ENCODE data around the gene NCAM2. TPM values are rescaled to one million over a fixed set of nuclear protein-coding genes. Genes with fewer than 3 reads are reported as not detected.

Gene NCAM2
- total and polyA plus RNA-seq, 2 donors (not counting 3 experiments of a cell fraction or from before 2014, with no cell fraction given), result 0.11 to 0.27 TPM

DNA sequence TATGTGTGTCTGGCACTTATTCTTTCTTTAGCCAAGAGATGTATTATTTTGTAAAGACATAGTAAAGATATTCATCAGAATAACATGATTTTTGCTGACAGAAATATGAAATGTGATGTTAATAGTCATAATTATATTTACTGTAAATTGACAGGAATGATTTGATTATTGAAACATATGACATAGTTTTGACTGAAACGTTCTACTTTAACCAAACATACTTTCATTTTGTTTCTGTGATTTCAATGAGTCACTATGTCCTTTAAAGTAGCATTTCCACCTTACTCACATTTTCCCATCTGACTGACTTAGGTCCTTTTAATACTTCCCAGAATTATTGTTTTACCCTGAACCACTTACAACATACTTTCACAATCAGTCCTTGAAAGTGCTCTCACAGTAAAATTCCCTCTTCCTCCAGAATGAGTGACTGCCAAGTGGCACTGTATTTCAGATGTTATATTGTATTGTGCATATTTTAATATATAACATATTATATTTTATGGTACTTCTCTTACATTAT, 437.9 kb downstream of the NCAM2 start:
- Histone ChIP-seq H3K4me1 (ENCODE audit: control insufficient read depth, extremely low read depth, insufficient read depth, low read length) (no peaks in the 10 kb centered on the region), H3K27ac (ENCODE audit: insufficient read depth, low read depth, low read length) (no peak overlapping the region), H3K9me1 (replicated peaks; ENCODE audit: control insufficient read depth, extremely low read depth, insufficient read depth, low read length) (no peaks in the 10 kb centered on the region), H2AFZ (ENCODE audit: low read depth, low read length) (no peak overlapping the region), H3K9me3 (replicated peaks; ENCODE audit: control insufficient read depth, insufficient read depth, low read length) (no peaks in the 10 kb centered on the region), H3K36me3 (ENCODE audit: control insufficient read depth in 2 of 2, extremely low read depth in 1 of 2, insufficient read depth in 2 of 2, low read length in 2 of 2) (no peaks in the 10 kb centered on the region), H3K4me2 (ENCODE audit: insufficient read depth, low read length) (peak overlapping the region; percentile 72), H3K9ac (replicated peaks; ENCODE audit: extremely low read depth, insufficient read depth, low read length) (no peak overlapping the region), H3K4me3 (replicated peaks in 1 of 3; ENCODE audit: insufficient read depth in 1 of 3, low read depth in 1 of 3, low read length in 3 of 3) (no peak overlapping the region), H4K20me1 (replicated peaks; ENCODE audit: control insufficient read depth, extremely low read depth, insufficient read depth, low read length) (no peaks in the 10 kb centered on the region), H3K79me2 (ENCODE audit: control insufficient read depth, insufficient read depth, low read length) (no peaks in the 10 kb centered on the region), H3K27me3 (ENCODE audit: control insufficient read depth in 2 of 2, insufficient read depth in 2 of 2, low read length in 2 of 2) (no peaks in the 10 kb centered on the region)
- dilution Hi-C loops (cut with MboI; ENCODE audit: extremely low pct_ligation_motif_present, low sequenced_read_pairs), result no loop called here
- intact Hi-C loops (cut with micrococcal nuclease), result no loop called here
- CTCF ChIA-PET, result no interaction called here
- no TSS peak for BruUV-seq (replicated peaks)
- no peak for FAIRE-seq
- TF ChIP-seq JUN (IDR thresholded peaks at IDR 0.05; ENCODE audit: borderline replicate concordance, insufficient read depth, insufficient read length, low read depth), result peak; percentile 31
- TF ChIP-seq FOS (IDR thresholded peaks at IDR 0.05; ENCODE audit: borderline replicate concordance, insufficient read depth, low read length), result peak; percentile 30
- TF ChIP-seq MYC (IDR thresholded peaks at IDR 0.05; ENCODE audit: low read depth, low read length), result no peak
- POLR2A ChIA-PET, result no interaction called here
- DNase-seq (ENCODE audit: low read depth, low spot score), result peak; percentile 61

DNA sequence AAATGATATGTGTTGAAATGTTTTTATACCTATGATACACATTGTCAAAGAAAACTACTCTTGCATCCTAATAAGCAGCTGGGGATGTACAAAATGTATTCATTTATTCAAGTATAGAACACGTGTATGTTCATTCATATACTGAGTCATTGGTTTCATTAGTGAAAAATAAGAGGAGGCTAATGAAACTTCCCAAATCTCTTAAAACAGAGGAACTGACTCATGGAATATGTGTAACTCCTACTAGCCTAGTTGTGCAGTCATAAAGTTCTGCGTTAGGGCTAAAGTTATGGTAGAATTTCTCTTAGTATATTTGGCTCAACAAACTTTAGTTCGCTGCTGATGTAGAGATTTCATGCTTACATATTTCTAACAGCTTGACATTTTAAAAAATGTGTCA, 441.6 kb downstream of the NCAM2 start:
- Histone ChIP-seq H3K9ac (replicated peaks; ENCODE audit: extremely low read depth, insufficient read depth, low read length) (no peak overlapping the region), H3K4me3 (replicated peaks in 1 of 3; ENCODE audit: insufficient read depth in 1 of 3, low read depth in 1 of 3, low read length in 3 of 3) (no peak overlapping the region), H3K9me3 (replicated peaks; ENCODE audit: control insufficient read depth, insufficient read depth, low read length) (no peaks in the 10 kb centered on the region), H3K27me3 (ENCODE audit: control insufficient read depth in 2 of 2, insufficient read depth in 2 of 2, low read length in 2 of 2) (no peaks in the 10 kb centered on the region), H3K4me1 (ENCODE audit: control insufficient read depth, extremely low read depth, insufficient read depth, low read length) (no peaks in the 10 kb centered on the region), H3K79me2 (ENCODE audit: control insufficient read depth, insufficient read depth, low read length) (no peaks in the 10 kb centered on the region), H3K9me1 (replicated peaks; ENCODE audit: control insufficient read depth, extremely low read depth, insufficient read depth, low read length) (no peaks in the 10 kb centered on the region), H4K20me1 (replicated peaks; ENCODE audit: control insufficient read depth, extremely low read depth, insufficient read depth, low read length) (no peaks in the 10 kb centered on the region), H3K27ac (ENCODE audit: insufficient read depth, low read depth, low read length) (no peak overlapping the region), H3K4me2 (ENCODE audit: insufficient read depth, low read length) (no peak overlapping the region), H3K36me3 (ENCODE audit: control insufficient read depth in 2 of 2, extremely low read depth in 1 of 2, insufficient read depth in 2 of 2, low read length in 2 of 2) (no peaks in the 10 kb centered on the region), H2AFZ (ENCODE audit: low read depth, low read length) (no peak overlapping the region)
- dilution Hi-C loops (cut with MboI; ENCODE audit: extremely low pct_ligation_motif_present, low sequenced_read_pairs), result no loop called here
- FAIRE-seq, result no peak
- CTCF ChIA-PET, result no interaction called here
- POLR2A ChIA-PET, result no interaction called here
- intact Hi-C loops (cut with micrococcal nuclease), result no loop called here
- BruUV-seq (replicated peaks), result no TSS peak
- peak; percentile 16 for DNase-seq (ENCODE audit: low read depth, low spot score)
- TF ChIP-seq FOS (IDR thresholded peaks at IDR 0.05; ENCODE audit: borderline replicate concordance, insufficient read depth, low read length) (peak; percentile 26), POLR2AphosphoS5 (IDR thresholded peaks at IDR 0.05; ENCODE audit: insufficient read depth, low read depth, low read length) (no peak)
